Fibroblast of skin of right biceps (primary cell): ENCODE data around the gene SEMA4C.

Experiments
- DNase-seq: peaks from one replicate; pipeline ENCODE4 v3.0.0-alpha.2; 2013

The SEMA4C gene, protein sequence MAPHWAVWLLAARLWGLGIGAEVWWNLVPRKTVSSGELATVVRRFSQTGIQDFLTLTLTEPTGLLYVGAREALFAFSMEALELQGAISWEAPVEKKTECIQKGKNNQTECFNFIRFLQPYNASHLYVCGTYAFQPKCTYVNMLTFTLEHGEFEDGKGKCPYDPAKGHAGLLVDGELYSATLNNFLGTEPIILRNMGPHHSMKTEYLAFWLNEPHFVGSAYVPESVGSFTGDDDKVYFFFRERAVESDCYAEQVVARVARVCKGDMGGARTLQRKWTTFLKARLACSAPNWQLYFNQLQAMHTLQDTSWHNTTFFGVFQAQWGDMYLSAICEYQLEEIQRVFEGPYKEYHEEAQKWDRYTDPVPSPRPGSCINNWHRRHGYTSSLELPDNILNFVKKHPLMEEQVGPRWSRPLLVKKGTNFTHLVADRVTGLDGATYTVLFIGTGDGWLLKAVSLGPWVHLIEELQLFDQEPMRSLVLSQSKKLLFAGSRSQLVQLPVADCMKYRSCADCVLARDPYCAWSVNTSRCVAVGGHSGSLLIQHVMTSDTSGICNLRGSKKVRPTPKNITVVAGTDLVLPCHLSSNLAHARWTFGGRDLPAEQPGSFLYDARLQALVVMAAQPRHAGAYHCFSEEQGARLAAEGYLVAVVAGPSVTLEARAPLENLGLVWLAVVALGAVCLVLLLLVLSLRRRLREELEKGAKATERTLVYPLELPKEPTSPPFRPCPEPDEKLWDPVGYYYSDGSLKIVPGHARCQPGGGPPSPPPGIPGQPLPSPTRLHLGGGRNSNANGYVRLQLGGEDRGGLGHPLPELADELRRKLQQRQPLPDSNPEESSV

GRCh38 chr2:96869822-96870625, at the start of gene SEMA4C:
Gene SEMA4C, minus strand, starts transcription at chr2:96870080. Its CDS starts 2,194 bp downstream, at chr2:96867886.
- DNase-seq: peak; percentile 47

GRCh38 chr2:96918754-96919550, 49.1 kb upstream of the SEMA4C start:
- DNase-seq: no peak

- DNase-seq: no peak
These were observed 48.3 kb upstream of the SEMA4C start for GRCh38 chr2:96918092-96918753.

DNA sequence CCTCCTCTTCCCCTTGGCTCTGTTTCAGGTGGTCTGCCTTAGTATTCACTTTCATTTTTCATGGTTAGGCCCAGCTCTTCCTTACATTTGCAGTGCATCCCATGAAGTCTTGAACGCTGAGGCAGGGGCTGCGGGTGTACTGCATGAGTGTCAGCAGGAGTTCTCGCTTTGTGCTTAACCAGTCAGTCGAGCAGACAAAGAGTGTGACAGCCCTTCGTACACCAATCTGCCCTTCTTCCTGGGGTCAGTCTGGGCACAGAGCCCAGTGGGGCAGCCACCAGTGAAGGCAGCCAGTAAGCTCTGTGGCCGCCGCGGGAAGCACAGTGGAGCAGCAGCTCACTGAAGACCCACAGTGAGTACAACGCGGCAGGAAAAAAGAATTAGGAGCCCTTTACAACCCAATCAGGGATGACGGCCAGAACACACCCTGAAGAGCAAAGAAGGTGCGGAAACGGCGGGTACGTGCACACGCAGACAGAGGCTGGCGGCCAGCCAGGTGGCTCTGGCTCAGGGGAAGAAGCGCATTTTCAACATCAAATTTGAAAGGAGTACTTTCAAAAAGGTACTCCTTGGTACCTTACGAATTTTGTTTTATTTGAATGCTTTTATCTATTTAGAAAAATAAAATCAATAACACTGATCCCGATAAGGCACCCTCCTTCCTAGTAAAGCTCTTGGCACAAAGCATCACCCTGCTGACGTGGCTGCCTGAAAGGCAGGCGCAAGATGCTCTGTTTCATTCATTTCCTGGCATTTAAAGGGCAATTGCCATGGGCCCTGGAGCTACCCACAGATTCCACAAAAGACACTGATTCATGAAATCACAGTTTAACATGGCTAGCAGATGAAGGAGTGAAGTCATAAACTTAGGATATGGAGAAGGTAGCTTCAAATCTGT, 47.0 kb upstream of the SEMA4C start:
- no peak for DNase-seq

DNA sequence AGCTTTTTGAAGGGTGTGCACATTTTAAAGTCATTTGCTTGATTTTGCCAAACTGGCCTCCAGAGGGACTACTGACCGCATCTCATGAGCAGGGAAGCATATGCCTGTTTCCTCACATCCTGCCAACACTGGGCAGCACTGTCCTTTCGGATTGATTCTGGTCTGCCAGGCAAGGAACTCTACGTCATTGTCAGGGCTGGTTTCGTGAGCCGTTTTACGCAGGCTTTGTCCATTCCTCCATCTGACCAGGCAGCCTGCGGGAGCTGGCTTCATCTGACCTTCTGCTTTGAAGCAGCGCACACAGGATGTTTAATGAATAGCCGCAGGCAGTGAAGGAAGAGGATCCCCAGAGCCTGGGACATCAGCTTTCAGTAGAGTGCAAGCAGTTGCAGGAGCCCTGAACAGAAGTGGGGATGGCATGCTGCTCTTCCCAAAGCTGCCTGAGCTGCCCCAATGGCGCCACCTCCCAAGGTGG, 46.3 kb upstream of the SEMA4C start:
- no peak for DNase-seq

GRCh38 chr2:96914332-96914731, 44.5 kb upstream of the SEMA4C start:
- peak; percentile 46 for DNase-seq

DNA sequence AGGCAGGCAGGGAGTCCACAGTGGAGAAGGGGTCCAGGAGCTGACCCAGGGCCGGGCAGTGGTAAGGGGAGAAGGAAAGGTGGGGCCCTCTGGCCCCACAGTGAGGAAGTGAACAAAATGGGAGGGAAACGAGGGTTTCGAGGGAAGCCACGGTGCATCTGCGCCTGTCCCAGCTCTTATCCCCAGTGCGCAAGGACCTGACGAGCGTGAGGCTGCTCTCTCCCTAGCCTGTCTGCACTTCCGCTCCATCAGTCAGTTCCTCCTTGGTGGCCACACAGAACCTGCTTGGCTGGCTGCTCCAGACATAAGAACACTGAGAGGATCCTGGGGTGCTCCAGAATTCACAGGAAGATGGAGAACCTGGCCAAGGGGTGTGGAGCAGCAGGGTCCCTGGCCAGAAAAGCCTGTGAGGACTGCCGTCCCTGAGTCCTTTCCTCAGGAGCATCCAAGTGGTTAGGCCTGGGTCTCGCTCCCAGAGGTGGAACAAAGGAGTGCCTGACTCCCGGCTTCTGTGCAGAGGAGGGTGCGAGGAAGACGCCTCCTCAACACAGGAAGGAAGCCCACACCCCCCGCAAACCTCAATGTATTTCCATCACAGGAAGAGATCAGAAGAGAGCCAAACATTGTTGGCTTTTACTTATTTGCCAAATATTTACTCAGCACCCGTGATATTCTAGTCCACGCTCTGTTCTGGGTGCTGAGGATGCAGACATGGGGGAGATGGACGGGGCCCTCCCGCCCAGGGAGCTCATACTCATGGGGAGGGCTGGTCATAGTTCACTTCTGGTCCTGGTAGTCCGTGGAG, 43.7 kb upstream of the SEMA4C start:
- DNase-seq: no peak

DNA sequence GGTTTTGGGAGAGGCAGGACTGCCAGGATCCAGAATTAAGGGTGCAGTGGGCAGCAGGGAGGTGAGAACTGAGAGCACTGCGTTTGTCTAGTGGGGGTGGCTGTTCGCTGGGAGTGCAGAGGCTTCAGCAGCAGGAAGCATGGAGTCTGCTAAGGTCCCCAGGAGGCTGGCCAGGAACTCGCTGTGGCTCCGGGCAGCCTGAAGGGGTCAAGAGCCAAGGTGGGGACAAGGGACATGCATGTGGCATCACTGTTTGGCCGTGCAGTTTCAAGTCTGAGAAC, 43.2 kb upstream of the SEMA4C start:
- DNase-seq: no peak

DNA sequence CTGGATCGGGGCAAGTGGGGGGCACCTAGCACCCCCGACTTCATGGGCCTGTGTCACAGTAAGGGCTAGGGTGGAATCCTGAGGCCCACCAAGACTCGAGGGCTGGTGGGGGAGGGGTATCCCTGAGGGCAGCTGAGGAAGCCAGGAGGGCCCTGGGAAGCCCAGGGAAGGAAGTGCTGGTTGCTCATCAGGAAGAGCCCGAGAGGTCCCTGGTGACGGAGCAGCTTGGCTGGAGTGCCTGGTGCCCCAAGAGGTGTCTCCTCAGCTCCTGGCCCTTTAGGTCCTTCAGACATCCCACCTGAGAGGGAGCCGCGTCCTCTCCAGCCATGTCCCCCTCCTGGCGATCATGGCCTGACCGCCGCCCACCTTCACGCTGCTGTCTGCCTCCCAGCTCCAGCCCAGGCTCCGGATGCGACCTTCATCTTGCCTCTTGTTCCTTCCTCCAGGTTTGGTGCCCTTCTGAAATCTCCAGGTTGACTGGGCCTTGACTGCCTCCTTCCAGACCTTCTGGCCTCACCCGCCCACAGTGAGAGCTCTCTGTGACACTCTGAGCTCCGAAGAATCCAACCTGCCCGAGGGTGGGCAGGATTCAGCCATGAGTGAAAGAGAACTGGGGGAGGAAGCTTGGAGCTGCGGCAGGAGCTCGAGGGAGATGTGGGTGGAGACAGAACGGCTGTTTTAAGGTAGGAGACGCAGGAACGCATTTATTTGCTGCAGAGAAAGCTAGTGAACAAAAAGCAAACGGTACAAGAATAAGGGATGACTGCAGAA, 42.7 kb upstream of the SEMA4C start:
- no peak for DNase-seq

DNA sequence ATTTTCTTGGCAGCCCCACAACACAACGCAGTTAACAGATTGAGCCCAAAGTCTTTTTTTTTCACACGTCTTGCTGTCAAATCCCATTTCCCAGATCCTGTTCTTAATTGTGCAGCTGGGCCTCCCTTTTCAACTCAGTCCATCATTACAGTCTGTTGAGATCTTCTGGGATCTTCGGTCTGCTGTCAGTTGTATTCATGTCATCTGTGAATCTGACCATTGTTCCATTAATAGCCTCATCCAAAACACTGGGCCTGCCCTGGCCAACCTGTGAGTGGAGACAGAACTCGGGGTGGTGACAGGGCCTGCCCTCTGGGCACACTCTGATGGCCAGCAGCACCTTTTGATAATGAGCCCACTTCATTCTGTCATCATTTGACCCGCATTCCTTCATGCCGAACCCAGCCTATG, 39.7 kb upstream of the SEMA4C start:
- DNase-seq: no peak

DNA sequence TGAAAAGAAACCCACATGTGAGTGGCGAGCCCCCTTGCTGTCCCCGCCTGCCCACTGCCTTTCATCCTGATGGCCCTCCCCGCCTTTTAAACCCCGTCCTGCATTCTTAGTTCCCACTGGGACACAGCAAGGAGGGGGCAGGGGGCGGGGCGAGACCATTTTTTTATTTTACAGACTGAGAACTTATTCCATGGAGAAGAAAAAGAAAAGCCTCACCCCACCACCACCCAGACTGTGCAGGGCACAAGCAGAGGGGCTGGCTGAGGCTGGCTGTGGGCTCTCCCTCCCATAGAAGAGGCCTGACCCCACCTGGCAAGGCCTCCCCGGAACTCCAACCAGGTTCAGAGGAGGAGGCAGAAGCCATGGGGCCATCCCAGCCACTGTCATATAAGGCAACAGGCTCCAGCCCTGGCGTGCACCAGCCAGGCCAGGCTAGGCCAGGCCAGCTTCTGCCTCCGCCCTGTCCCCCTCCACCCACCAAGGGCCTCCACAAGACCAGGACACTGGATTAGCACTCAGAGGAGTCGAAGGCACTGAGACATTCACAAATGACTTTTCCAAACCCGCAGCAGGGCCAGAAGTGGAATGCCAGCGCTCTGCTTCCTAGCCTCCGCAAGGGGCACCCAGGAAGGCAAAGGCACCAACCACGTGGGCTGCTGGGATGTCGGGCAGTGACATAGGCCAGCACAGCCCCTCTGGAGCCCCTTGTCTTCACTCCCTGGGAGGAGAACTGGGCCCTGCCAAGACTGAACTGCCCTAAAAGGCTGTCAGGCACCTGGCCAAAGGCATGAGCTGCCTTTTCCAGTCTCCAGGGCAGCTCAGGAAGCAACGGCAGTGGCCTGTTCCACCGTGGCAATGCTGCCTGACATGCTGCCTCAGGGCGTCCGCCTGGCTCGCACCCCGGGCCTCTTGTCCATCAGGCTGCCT, 37.5 kb upstream of the SEMA4C start:
- peak; percentile 52 for DNase-seq

GRCh38 chr2:96906729-96907114, 36.8 kb upstream of the SEMA4C start:
- DNase-seq: peak; percentile 59

- DNase-seq: no peak
These were observed 33.9 kb upstream of the SEMA4C start for GRCh38 chr2:96903815-96904214.

DNA sequence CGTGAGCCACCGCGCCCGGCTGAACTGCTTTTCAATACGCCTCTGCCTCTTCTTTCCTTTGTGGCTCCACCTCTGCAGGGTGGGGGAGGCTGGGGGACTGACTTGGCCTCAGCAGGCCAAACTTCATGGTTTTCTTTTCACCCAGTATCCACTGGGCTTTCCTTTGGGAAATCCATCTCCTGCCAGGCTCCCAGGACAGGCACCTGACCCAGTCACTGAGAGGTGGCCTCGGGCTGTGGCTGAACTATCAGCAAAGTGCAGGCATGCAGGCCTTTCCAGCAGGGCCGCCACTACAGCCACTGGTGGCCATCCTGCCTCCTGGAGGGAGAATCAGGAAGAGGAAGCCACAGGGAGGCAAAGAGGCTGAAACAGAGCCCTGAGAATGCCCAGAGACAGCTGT, 33.4 kb upstream of the SEMA4C start:
- no peak for DNase-seq

- no peak for DNase-seq
These were observed 30.4 kb upstream of the SEMA4C start for GRCh38 chr2:96900237-96900636.

GRCh38 chr2:96899413-96899741, 29.5 kb upstream of the SEMA4C start:
- DNase-seq: no peak

DNA sequence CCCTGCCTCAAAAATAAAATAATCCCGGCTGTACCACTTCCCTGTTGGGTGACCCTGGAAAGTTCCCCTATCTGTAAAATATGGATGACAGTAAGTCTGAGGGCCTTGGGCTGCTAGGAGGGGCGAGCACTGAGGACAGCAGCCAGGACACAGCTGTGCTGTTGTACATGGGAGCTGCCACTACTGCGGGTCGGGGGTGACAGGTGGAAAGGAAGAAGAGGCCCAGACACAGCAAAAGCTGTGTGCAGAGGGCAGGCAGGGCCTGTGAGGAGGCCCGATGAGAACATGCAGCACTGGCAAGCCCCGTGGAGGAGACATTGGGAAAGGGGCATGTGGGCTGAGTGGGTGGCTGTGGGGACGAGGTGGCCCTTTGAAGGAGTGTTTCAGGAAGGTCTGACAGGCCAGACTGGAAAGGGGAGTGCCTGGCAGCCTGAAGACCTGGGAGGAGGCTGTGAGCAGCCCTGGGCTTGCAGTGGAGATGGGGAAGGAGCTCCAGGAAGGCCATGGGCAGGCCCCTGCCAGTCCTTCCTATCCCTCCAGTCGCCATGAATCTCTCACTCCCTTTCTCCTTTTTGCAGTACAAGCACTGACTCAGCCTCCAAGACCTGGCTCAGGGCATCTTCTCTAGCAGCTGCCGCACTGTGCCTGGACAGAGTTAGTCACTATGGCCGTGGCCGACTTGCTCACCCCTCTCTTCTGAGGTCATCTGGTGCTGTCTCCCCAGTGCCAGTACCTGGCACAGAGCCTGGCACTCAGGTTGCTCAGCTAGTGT, 28.9 kb upstream of the SEMA4C start:
- DNase-seq: no peak
